BE2C (cell line): Measurements from ENCODE around the gene GOSR2.

Experiments
- DNase-seq: peaks from one replicate; pipeline ENCODE4 v3.0.0-alpha.2; 2020
- H3K27me3 ChIP-seq: fragments of 250-450 bp; sonication (Bioruptor Pico); 2 replicates; pipeline ENCODE4 v1.5.1; 2020; ENCODE audit warnings: mild to moderate bottlenecking
- H3K36me3 ChIP-seq: fragments of 250-450 bp; sonication (Bioruptor Pico); 2 replicates; pipeline ENCODE4 v1.5.1; 2020; ENCODE audit warnings: mild to moderate bottlenecking
- H3K4me1 ChIP-seq: fragments of 250-450 bp; sonication (Bioruptor Pico); 2 replicates; pipeline ENCODE4 v1.5.1; 2020
- H3K4me3 ChIP-seq: 2 replicates; pipeline ENCODE4 v1.5.1; 2011; ENCODE audit warnings: low read depth, low read length
- H3K9me3 ChIP-seq: fragments of 250-450 bp; sonication (Bioruptor Pico); 2 replicates; pipeline ENCODE4 v1.5.1; 2020
- TF ChIP-seq, protein P1 (sequence below): IDR thresholded peaks from 2 replicates; pipeline ENCODE4 v1.5.1; 2012; ENCODE audit warnings: mild to moderate bottlenecking, low read depth, low read length

The GOSR2 gene

DNA sequence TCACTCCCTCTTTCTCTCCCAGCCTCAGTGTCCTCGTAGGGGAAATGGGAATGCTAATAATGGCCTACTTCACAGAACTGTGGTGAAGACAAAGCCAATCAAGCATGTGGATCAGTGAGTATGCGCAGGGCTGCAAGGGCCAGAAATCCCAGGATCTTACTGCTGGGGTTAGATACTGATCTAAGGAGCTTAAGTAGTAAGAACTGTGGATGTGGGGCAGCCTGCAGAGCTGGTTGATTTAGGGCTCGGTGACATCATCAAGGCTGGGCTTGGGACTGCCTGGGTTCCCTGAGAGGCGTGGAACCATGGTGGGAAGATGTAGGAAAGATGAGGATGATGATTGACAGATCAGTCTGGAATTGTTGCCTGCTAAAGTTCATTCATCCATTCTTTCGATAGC lies 25.6 kb downstream of the GOSR2 start:
- H3K4me1 ChIP-seq: peaks cover 15% of the 10 kb centered on the region
- no peaks in the 10 kb centered on the region for H3K9me3 ChIP-seq
- peaks cover 21% of the 10 kb centered on the region for H3K27me3 ChIP-seq
- H3K4me3 ChIP-seq: no peak overlapping the region
- no peaks in the 10 kb centered on the region for H3K36me3 ChIP-seq
- DNase-seq: no peak
- TF ChIP-seq, protein P1, sequence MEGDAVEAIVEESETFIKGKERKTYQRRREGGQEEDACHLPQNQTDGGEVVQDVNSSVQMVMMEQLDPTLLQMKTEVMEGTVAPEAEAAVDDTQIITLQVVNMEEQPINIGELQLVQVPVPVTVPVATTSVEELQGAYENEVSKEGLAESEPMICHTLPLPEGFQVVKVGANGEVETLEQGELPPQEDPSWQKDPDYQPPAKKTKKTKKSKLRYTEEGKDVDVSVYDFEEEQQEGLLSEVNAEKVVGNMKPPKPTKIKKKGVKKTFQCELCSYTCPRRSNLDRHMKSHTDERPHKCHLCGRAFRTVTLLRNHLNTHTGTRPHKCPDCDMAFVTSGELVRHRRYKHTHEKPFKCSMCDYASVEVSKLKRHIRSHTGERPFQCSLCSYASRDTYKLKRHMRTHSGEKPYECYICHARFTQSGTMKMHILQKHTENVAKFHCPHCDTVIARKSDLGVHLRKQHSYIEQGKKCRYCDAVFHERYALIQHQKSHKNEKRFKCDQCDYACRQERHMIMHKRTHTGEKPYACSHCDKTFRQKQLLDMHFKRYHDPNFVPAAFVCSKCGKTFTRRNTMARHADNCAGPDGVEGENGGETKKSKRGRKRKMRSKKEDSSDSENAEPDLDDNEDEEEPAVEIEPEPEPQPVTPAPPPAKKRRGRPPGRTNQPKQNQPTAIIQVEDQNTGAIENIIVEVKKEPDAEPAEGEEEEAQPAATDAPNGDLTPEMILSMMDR: no peak

DNA sequence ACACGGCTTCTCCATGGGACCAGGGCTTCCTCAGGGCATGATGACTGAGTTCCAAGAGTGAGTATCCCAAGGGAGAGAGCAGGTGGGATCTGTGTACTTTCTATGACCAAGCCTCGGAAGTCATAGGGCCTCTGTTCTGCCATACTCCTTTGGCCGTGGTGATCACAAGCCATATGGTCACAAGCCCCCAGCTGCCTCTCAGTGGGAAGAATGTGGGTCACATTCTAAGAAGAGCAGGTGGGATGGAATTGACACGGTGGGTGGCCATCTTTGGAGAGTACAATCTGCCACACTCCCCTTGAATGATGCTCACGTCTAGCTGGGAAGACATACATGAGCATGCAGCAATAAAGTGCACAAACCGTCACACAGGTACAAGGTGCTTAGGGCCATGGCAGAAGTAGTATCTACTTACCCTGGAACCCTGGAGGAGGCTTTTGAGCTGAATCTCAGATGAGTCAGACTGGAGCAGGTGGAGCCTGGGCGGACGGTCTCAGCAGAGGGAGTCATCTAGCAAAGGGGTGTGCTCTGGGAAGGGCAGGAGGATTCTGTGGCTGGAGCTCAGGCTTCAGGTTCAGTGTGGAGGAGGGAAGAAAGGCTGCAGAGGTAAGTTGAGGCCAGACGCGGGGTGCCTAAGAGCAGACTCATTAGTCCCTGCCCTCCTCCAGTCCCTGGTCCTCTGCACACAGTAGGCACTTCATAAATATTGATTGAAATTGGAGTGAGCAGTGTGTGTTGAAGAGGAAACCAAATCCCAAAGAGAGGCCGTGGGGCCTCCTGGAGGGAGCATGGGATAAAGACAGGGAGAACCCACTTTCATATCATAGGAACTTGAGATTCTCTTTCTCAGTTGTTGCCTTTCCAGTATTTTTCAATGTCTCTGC lies 26.6 kb downstream of the GOSR2 start:
- TF ChIP-seq, protein P1: no peak
- Histone ChIP-seq H3K27me3 (peaks cover 21% of the 10 kb centered on the region), H3K4me3 (no peak overlapping the region), H3K9me3 (no peaks in the 10 kb centered on the region), H3K36me3 (no peaks in the 10 kb centered on the region), H3K4me1 (peaks cover 8% of the 10 kb centered on the region; the same call in 1 of the 2 replicates)
- DNase-seq: no peak

DNA sequence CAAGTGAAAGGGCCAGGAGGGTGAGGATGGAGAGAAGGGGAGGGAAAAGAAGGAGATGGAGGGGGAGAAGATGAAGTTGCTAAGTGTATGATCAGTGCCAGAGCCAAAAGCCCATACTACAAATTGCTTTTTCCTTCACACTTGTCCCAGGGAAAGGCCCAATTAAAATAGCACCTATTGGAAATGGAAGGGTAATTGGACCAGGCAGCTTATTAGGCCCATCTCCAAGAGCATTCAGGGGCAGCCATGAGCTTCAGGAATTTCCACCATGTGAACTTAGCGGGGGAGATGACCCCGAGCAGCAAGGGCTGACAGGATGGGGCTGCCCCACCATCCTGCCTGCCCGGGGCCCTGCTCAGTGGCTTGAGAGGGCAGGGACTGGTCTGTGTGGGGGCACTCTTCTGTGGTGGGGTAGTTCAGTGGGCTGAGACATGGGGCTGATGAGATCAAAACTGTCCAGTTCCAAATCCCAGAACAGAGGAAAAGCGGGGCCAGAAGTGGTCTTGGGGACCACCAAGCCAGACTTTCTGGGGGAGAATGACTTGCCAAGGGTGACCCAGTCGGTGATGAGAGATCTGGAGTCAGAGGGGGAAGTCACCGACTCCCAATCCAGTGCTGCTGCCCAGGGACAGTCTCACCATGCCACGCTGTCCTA lies 27.5 kb downstream of the GOSR2 start:
- TF ChIP-seq, protein P1: no peak
- Histone ChIP-seq H3K9me3 (no peaks in the 10 kb centered on the region), H3K4me3 (no peak overlapping the region), H3K36me3 (no peaks in the 10 kb centered on the region), H3K27me3 (peaks cover 23% of the 10 kb centered on the region), H3K4me1 (peaks cover 8% of the 10 kb centered on the region; the same call in 1 of the 2 replicates)
- DNase-seq: no peak

DNA sequence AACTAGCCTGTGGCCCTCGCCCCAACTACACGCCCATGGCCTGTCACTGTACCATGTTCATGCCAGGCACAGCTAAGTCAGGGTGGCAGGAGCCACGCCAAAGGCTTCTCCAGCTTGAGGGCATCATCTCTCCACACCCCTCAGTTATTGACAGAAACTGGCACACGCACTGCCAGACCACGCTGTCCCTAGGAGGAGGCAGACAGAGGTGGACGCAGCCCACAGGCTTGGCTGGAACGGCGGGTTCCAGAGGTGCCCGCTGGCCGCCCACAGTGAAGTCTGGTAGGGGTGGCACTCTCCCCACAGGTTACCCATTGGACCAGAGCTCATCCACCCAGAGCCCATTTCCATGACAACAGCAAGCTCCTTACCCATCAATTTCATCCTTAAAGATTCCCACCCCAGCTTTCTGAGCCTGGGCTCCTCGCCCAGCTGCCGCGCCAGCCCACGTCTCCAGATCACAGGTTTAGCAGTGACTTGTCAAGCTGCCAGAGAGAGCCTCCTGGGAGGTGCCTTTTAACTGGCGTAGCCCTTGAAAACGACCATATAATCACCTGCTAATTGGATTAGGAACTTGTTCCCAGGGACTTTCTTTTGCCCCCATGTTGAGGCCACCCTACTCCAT lies 28.1 kb downstream of the GOSR2 start:
- TF ChIP-seq, protein P1: no peak
- H3K4me1 ChIP-seq: peaks cover 8% of the 10 kb centered on the region; the same call in 1 of the 2 replicates
- peak; percentile 70 for DNase-seq
- H3K4me3 ChIP-seq: no peak overlapping the region
- no peaks in the 10 kb centered on the region for H3K9me3 ChIP-seq
- H3K36me3 ChIP-seq: no peaks in the 10 kb centered on the region
- H3K27me3 ChIP-seq: peaks cover 27% of the 10 kb centered on the region

DNA sequence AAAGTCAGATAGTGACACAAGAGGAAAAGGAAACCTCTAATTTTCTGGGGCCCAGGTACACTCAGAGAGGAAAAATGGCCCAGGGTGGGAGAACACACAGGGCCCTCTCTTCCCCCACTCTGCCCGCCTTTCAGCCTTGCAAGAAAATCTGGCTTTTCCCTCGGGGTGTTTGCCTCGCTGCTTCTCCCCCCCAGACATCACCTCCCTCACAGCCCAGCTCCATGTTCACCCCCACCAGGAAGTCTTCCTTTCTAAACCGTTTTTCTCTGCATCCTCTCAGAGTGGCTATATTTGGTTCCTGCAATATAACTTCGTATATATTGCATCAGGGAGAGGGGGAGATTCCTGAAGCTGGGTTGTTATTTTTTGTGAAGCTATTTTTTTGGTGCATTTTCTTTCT lies 28.7 kb downstream of the GOSR2 start:
- H3K4me3 ChIP-seq: no peak overlapping the region
- H3K4me1 ChIP-seq: peaks cover 8% of the 10 kb centered on the region; the same call in 1 of the 2 replicates
- H3K9me3 ChIP-seq: no peaks in the 10 kb centered on the region
- H3K27me3 ChIP-seq: peaks cover 27% of the 10 kb centered on the region
- no peaks in the 10 kb centered on the region for H3K36me3 ChIP-seq
- DNase-seq: no peak
- TF ChIP-seq, protein P1: no peak
